ENCODE results near the gene TMEM154. TPM values are rescaled to one million over a fixed set of nuclear protein-coding genes. Genes with fewer than 3 reads are reported as not detected.

The TMEM154 gene
- total RNA-seq, 4 donors from 2014 or later, result 1.8 to 5.4 (median 3.9) TPM

DNA sequence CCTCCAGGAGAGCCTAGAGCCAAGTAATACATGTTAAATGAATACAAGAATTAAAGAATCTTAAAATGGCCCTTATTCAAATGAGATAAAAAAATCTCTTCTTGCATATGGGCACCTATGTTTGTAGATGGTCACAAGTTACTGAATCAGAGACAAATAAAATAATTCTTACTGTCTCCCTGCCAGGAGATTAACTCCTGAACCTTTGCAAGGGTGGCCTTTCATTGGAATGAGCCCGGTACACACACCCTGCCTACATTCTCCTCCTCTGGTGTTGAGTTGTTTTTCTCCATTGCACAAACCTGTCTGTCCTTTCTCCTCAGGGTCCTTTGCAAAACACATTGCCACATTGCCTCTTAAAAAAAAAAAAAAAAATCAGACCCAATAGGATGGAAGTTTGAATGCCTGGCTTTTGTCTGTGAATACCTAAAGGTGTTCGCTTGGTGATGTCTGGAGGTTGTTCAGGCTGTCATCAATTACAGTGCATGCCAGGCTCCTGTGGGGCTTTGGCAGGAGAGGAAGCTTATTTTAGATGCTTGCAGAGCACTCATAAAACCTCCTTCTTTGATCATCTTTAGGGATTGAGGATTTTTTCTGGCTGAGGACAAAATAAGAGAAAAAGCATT lies 8.3 kb upstream of the TMEM154 start:
- Histone ChIP-seq H3K4me3 (no peak overlapping the region), H3K27me3 (no peaks in the 10 kb centered on the region), H3K36me3 (no peaks in the 10 kb centered on the region), H3K9me3 (no peaks in the 10 kb centered on the region), H3K27ac (no peak overlapping the region), H3K4me1 (no peaks in the 10 kb centered on the region)
- WGBS, 2 donors (ENCODE audit: low coverage in 1 of 2), result 63 to 73% methylated on average over 2 of the region's 2 CpGs
- in situ Hi-C loops (cut with MboI; ENCODE audit: low pct_ligation_motif_present in 1 of 4, low pct_unique_long_range_greater_than_20kb in 1 of 4, low sequenced_read_pairs in 3 of 4) (no loop called here), intact Hi-C loops (cut with DNase I; ENCODE audit: low total_unique reads) (no loop called here)
- DNase-seq, result no peak
- TF ChIP-seq EP300 (IDR thresholded peaks at IDR 0.05; ENCODE audit: low read depth), result no peak
- TF ChIP-seq, protein P1, sequence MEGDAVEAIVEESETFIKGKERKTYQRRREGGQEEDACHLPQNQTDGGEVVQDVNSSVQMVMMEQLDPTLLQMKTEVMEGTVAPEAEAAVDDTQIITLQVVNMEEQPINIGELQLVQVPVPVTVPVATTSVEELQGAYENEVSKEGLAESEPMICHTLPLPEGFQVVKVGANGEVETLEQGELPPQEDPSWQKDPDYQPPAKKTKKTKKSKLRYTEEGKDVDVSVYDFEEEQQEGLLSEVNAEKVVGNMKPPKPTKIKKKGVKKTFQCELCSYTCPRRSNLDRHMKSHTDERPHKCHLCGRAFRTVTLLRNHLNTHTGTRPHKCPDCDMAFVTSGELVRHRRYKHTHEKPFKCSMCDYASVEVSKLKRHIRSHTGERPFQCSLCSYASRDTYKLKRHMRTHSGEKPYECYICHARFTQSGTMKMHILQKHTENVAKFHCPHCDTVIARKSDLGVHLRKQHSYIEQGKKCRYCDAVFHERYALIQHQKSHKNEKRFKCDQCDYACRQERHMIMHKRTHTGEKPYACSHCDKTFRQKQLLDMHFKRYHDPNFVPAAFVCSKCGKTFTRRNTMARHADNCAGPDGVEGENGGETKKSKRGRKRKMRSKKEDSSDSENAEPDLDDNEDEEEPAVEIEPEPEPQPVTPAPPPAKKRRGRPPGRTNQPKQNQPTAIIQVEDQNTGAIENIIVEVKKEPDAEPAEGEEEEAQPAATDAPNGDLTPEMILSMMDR (IDR thresholded peaks at IDR 0.05), result no peak
- no peak for TF ChIP-seq POLR2A (IDR thresholded peaks at IDR 0.05)
- TF ChIP-seq POLR2AphosphoS5 (IDR thresholded peaks at IDR 0.05), result no peak

DNA sequence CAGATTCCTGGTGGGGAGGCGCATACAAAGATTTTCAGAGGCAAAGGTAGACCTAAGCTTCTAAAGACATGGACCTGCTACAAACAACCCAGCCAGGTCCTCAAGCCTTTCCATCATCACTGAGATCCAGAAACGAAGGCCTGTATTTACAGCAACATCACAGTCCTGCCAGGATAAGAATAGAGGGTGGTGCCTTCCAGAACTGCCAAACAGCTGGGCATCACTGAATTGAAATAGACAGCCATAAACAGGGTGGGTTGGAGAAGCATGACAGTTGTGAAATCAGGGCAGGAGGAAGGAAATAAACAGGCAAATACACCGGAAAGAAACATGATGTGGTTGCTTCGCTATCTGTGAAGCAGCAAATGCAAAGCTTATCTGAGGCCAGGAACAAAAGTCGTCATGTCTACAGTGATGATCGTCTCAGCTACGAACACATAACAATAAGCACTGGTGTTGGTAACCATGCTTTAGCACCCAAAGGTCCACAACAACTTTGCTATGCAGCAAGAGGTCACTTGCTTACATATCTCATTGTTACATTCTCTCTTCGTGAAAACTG lies 6.7 kb upstream of the TMEM154 start:
- Histone ChIP-seq H3K9me3 (no peaks in the 10 kb centered on the region), H3K4me1 (no peaks in the 10 kb centered on the region), H3K4me3 (no peak overlapping the region), H3K27me3 (no peaks in the 10 kb centered on the region), H3K27ac (no peak overlapping the region), H3K36me3 (no peaks in the 10 kb centered on the region)
- WGBS, 2 donors (ENCODE audit: low coverage in 1 of 2), result 82 to 92% methylated on average over 6 to 8 of the region's 8 CpGs
- no peak for DNase-seq
- intact Hi-C loops (cut with DNase I; ENCODE audit: low total_unique reads) (no loop called here), in situ Hi-C loops (cut with MboI; ENCODE audit: low pct_ligation_motif_present in 1 of 4, low pct_unique_long_range_greater_than_20kb in 1 of 4, low sequenced_read_pairs in 3 of 4) (no loop called here)
- no peak for TF ChIP-seq EP300 (IDR thresholded peaks at IDR 0.05; ENCODE audit: low read depth)
- TF ChIP-seq, protein P1 (IDR thresholded peaks at IDR 0.05), result no peak
- no peak for TF ChIP-seq POLR2AphosphoS5 (IDR thresholded peaks at IDR 0.05)
- TF ChIP-seq POLR2A (IDR thresholded peaks at IDR 0.05), result no peak

DNA sequence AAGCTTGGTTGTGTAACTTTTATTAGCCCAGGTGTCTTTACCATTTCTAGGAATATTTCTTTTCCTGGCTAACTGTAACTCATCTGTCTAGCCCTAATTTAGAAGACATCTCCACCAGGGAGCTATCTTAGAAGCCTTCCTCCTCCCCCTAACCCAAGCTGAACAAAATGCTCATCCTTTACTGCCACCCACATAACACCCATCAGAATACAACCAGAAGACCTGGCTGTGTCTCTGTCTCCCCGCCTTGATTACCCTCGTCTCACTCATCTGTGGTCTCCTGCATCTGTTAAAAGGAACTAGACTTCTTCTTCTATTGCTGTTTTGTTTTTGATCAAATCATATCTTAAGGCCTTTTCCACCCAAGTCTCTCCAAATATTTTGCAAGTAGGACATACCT lies 4.8 kb upstream of the TMEM154 start:
- DNase-seq, result no peak
- H3K27me3 ChIP-seq, result no peaks in the 10 kb centered on the region
- H3K9me3 ChIP-seq, result no peaks in the 10 kb centered on the region
- peaks cover 0 to 9% (median 2%) of the 10 kb centered on the region in 4 donors for H3K4me1 ChIP-seq
- WGBS, 2 donors (ENCODE audit: low coverage in 1 of 2), result 67 to 68% methylated on average over 1 to 2 of the region's 2 CpGs
- no peak overlapping the region for H3K27ac ChIP-seq
- intact Hi-C loops (cut with DNase I; ENCODE audit: low total_unique reads) (no loop called here), in situ Hi-C loops (cut with MboI; ENCODE audit: low pct_ligation_motif_present in 1 of 4, low pct_unique_long_range_greater_than_20kb in 1 of 4, low sequenced_read_pairs in 3 of 4) (no loop called here)
- no peaks in the 10 kb centered on the region for H3K36me3 ChIP-seq
- TF ChIP-seq EP300 (IDR thresholded peaks at IDR 0.05; ENCODE audit: low read depth) (no peak), POLR2AphosphoS5 (IDR thresholded peaks at IDR 0.05) (no peak), POLR2A (IDR thresholded peaks at IDR 0.05) (no peak)
- TF ChIP-seq, protein P1 (IDR thresholded peaks at IDR 0.05), result no peak
- no peak overlapping the region for H3K4me3 ChIP-seq

DNA sequence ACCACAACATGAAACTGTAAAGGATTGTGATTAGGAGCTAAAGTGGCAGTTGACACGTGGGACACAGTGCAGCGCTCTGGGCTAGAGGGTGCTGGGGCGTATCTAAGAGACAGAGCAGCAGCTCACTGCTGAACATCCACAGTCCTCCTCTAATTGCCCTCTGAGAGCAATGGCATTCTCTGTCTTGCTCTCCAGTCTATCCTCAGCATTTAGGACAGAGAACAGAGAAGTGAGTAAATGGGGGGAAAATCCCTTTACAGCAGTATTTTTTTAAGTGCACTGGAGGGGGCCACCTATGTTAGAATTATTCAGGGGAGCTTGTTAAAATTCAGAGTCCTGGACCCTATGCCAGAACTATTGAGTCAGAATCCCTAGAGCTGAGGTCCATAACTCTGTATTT lies 4.2 kb upstream of the TMEM154 start:
- 75% methylated on average over 3 of the region's 3 CpGs; no CpG with 5 or more reads in 1 of the 2 donors for WGBS, 2 donors (ENCODE audit: low coverage in 1 of 2)

More for the DNA sequence above, 4.2 kb upstream of the TMEM154 start:
- no peak overlapping the region for H3K27ac ChIP-seq
- TF ChIP-seq EP300 (IDR thresholded peaks at IDR 0.05; ENCODE audit: low read depth), result no peak
- no peak for TF ChIP-seq POLR2A (IDR thresholded peaks at IDR 0.05)
- TF ChIP-seq POLR2AphosphoS5 (IDR thresholded peaks at IDR 0.05), result no peak
- TF ChIP-seq, protein P1 (IDR thresholded peaks at IDR 0.05), result no peak
- H3K9me3 ChIP-seq, result no peaks in the 10 kb centered on the region
- no peak overlapping the region for H3K4me3 ChIP-seq
- no peaks in the 10 kb centered on the region for H3K36me3 ChIP-seq
- in situ Hi-C loops (cut with MboI; ENCODE audit: low pct_ligation_motif_present in 1 of 4, low pct_unique_long_range_greater_than_20kb in 1 of 4, low sequenced_read_pairs in 3 of 4), result no loop called here
- no peak for DNase-seq
- intact Hi-C loops (cut with DNase I; ENCODE audit: low total_unique reads), result no loop called here
- H3K27me3 ChIP-seq, result no peaks in the 10 kb centered on the region
- peaks cover 0 to 14% (median 4%) of the 10 kb centered on the region in 4 donors for H3K4me1 ChIP-seq

Measured in transverse colon (tissue), 4 donors.